H1 (cell line): ENCODE measurements around the gene PIGM.

Experiments
- BACH1 ChIP-seq: IDR thresholded peaks from 2 replicates; pipeline ENCODE4 v1.6.1; 2012; ENCODE audit warnings: low read length, improper control_type of control experiment
- BCL11A ChIP-seq, 2 experiments: IDR thresholded peaks; one replicate each; pipeline ENCODE4 v1.6.1; 2011; ENCODE audit warnings: low read depth in 2 of 2, low read length in 2 of 2, mild to moderate bottlenecking in 2 of 2
- CEBPB ChIP-seq: IDR thresholded peaks from 2 replicates; pipeline ENCODE4 v1.6.1; 2012; ENCODE audit warnings: low read depth, low read length
- EGR1 ChIP-seq: IDR thresholded peaks from 2 replicates; pipeline ENCODE4 v1.6.1; 2011; ENCODE audit warnings: low read depth, low read length, borderline replicate concordance
- EZH2 ChIP-seq: fragments of 200-600 bp; sonication (generic); IDR thresholded peaks from 2 replicates; pipeline ENCODE4 v1.7.1; 2012; ENCODE audit warnings: low read depth, mild to moderate bottlenecking, moderate library complexity, low read length, inconsistent platforms; ENCODE audit not compliant: severe bottlenecking
- HDAC2 ChIP-seq, 2 experiments: fragments of 300-600 bp in 1 of 2; sonication (generic) in 1 of 2; IDR thresholded peaks; 2 replicates each; pipeline ENCODE4 v1.6.1; 2011 to 2012; ENCODE audit warnings: low read depth in 2 of 2, low read length in 2 of 2, mild to moderate bottlenecking in 2 of 2, moderate library complexity in 2 of 2, borderline replicate concordance in 1 of 2, inconsistent platforms in 1 of 2
- POLR2A ChIP-seq, 2 experiments: IDR thresholded peaks; 1 replicate in 1 of 2; 2 replicates in 1 of 2; pipeline ENCODE4 v1.6.1; 2011; ENCODE audit warnings: low read depth in 2 of 2, low read length in 2 of 2, mild to moderate bottlenecking in 2 of 2; ENCODE audit errors: control extremely low read depth in 1 of 2
- POLR2AphosphoS5 ChIP-seq: IDR thresholded peaks from 2 replicates; pipeline ENCODE4 v1.6.1; 2011; ENCODE audit warnings: low read depth, low read length
- SIX5 ChIP-seq: IDR thresholded peaks from 2 replicates; pipeline ENCODE4 v1.6.1; 2011; ENCODE audit warnings: mild to moderate bottlenecking, low read depth, low read length
- TCF12 ChIP-seq: IDR thresholded peaks from 2 replicates; pipeline ENCODE4 v1.6.1; 2011; ENCODE audit warnings: low read depth, mild to moderate bottlenecking, low read length
- YY1 ChIP-seq: IDR thresholded peaks from 2 replicates; pipeline ENCODE4 v1.6.1; 2011; ENCODE audit warnings: low read depth, mild to moderate bottlenecking, low read length
- ZNF274 ChIP-seq: IDR thresholded peaks from 2 replicates; pipeline ENCODE4 v1.7.0; 2012; ENCODE audit warnings: low read length, borderline replicate concordance; ENCODE audit errors: extremely low read depth
- TF ChIP-seq, protein P1 (sequence below), 3 experiments: IDR thresholded peaks; 1 replicate in 2 of 3; 2 replicates in 1 of 3; pipeline versions ENCODE4 v1.5.1 to v1.6.1; 2011; ENCODE audit warnings: low read length in 3 of 3, mild to moderate bottlenecking in 3 of 3, inconsistent platforms in 2 of 3, low read depth in 1 of 3, moderate library complexity in 1 of 3; ENCODE audit not compliant: insufficient read depth in 1 of 3; ENCODE audit errors: control extremely low read depth in 1 of 3
- TF ChIP-seq, protein P2 (sequence below): IDR thresholded peaks from 2 replicates; pipeline ENCODE4 v1.6.1; 2012; ENCODE audit warnings: inconsistent platforms

DNA sequence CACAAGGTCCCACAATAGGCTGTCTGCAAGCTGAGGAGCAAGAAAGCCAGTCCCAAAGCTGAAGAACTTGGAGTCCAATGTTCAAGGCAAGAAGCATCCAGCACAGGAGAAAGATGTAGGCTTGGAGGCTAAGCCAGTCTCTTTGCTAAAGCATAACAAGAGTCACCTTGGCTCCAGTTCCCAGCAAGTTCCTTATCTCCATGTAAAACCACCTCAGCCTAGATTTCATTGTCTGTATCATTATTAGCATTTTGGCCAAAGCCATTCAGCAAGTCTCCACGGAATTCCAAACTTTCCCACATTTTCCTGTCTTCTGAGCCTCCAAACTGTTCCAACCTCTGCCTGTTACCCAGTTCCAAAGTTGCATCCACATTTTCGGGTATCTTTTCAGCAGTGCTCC, 36.9 kb downstream of the PIGM start:
- TF ChIP-seq YY1 (no peak), ZNF274 (no peak), EGR1 (no peak), EZH2 (no peak), POLR2AphosphoS5 (no peak), POLR2A (IDR thresholded peaks at IDR 0.05; ENCODE audit: control extremely low read depth in 1 of 2, low read depth in 2 of 2, low read length in 2 of 2) (no peak), CEBPB (no peak), BCL11A (IDR thresholded peaks at IDR 0.05; ENCODE audit: low read depth in 2 of 2, low read length in 2 of 2) (no peak), BACH1 (no peak), HDAC2 (IDR thresholded peaks at IDR 0.05; ENCODE audit: borderline replicate concordance in 1 of 2, low read depth in 2 of 2, low read length in 2 of 2) (no peak), SIX5 (no peak), TCF12 (no peak)
- TF ChIP-seq, protein P1, sequence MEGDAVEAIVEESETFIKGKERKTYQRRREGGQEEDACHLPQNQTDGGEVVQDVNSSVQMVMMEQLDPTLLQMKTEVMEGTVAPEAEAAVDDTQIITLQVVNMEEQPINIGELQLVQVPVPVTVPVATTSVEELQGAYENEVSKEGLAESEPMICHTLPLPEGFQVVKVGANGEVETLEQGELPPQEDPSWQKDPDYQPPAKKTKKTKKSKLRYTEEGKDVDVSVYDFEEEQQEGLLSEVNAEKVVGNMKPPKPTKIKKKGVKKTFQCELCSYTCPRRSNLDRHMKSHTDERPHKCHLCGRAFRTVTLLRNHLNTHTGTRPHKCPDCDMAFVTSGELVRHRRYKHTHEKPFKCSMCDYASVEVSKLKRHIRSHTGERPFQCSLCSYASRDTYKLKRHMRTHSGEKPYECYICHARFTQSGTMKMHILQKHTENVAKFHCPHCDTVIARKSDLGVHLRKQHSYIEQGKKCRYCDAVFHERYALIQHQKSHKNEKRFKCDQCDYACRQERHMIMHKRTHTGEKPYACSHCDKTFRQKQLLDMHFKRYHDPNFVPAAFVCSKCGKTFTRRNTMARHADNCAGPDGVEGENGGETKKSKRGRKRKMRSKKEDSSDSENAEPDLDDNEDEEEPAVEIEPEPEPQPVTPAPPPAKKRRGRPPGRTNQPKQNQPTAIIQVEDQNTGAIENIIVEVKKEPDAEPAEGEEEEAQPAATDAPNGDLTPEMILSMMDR (IDR thresholded peaks at IDR 0.05; ENCODE audit: control extremely low read depth in 1 of 3, insufficient read depth in 1 of 3, low read depth in 1 of 3, low read length in 3 of 3): no peak
- TF ChIP-seq, protein P2, sequence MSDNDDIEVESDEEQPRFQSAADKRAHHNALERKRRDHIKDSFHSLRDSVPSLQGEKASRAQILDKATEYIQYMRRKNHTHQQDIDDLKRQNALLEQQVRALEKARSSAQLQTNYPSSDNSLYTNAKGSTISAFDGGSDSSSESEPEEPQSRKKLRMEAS: no peak
